NCI-H345 (cell line): ENCODE results near the gene TGFA.

Experiments used
- DNase-seq: peaks from one replicate; lab custom pipeline; 2025; lab: John Stamatoyannopoulos, UW

TGFA gene

GRCh38 chr2:70523996-70524965 is 29.3 kb downstream of the TGFA start:
- DNase-seq: no peak

GRCh38 chr2:70523672-70523995 is 30.0 kb downstream of the TGFA start:
- no peak for DNase-seq

GRCh38 chr2:70522627-70523026 is 31.0 kb downstream of the TGFA start:
- no peak for DNase-seq

- DNase-seq: peak; percentile 7
Measured at GRCh38 chr2:70520825-70521224, 32.8 kb downstream of the TGFA start.

- DNase-seq: no peak
Measured at GRCh38 chr2:70519453-70519852, 34.2 kb downstream of the TGFA start.

- DNase-seq: no peak
Measured at GRCh38 chr2:70518557-70518956, 35.1 kb downstream of the TGFA start.

GRCh38 chr2:70517804-70518203 is 35.8 kb downstream of the TGFA start:
- DNase-seq: no peak

GRCh38 chr2:70516596-70516995 is 37.0 kb downstream of the TGFA start:
- no peak for DNase-seq

- no peak for DNase-seq
Measured at GRCh38 chr2:70515938-70516337, 37.7 kb downstream of the TGFA start.

GRCh38 chr2:70514612-70515055 is 39.0 kb downstream of the TGFA start:
- peak; percentile 88 for DNase-seq

GRCh38 chr2:70513738-70514137 is 39.9 kb downstream of the TGFA start:
- DNase-seq: peak; percentile 35

GRCh38 chr2:70511971-70512729 is 41.5 kb downstream of the TGFA start:
- no peak for DNase-seq

GRCh38 chr2:70510313-70510712 is 43.3 kb downstream of the TGFA start:
- DNase-seq: no peak

GRCh38 chr2:70509565-70509964 is 44.1 kb downstream of the TGFA start:
- DNase-seq: no peak

- DNase-seq: peak; percentile 8
Measured at GRCh38 chr2:70508711-70509462, 44.7 kb downstream of the TGFA start.

GRCh38 chr2:70505613-70506391 is 47.8 kb downstream of the TGFA start:
- DNase-seq: no peak

- DNase-seq: no peak
Measured at GRCh38 chr2:70504750-70505149, 48.9 kb downstream of the TGFA start.

GRCh38 chr2:70503896-70504295 is 49.7 kb downstream of the TGFA start:
- no peak for DNase-seq

- no peak for DNase-seq
Measured at GRCh38 chr2:70501728-70502127, 51.9 kb downstream of the TGFA start.

- no peak for DNase-seq
Measured at GRCh38 chr2:70501215-70501614, 52.4 kb downstream of the TGFA start.

GRCh38 chr2:70499253-70499652 is 54.4 kb downstream of the TGFA start:
- DNase-seq: no peak

- DNase-seq: no peak
Measured at GRCh38 chr2:70498528-70498927, 55.1 kb downstream of the TGFA start.
